GM12878 (cell line): ENCODE measurements around the gene SDHAF2. TPM values are rescaled to one million over a fixed set of nuclear protein-coding genes. Genes with fewer than 3 reads are reported as not detected.

ENCODE experiments used
- CEBPB ChIP-seq, 2 experiments: fragments of 150-350 bp in 1 of 2; IDR thresholded peaks; 2 replicates each; pipeline ENCODE4 v1.6.1; 2012 to 2014; ENCODE audit warnings: low read depth in 2 of 2, low read length in 2 of 2, borderline replicate concordance in 1 of 2, inconsistent platforms in 1 of 2
- CREM ChIP-seq: IDR thresholded peaks from 2 replicates; pipeline ENCODE4 v1.6.1; 2014; ENCODE audit warnings: antibody characterized with exemption, low read depth
- NRF1 ChIP-seq: conservative IDR thresholded peaks from 2 replicates; pipeline ENCODE4 v1.6.1; 2011; ENCODE audit warnings: mild to moderate bottlenecking, low read depth, low read length, improper control_type of control experiment
- POU2F2 ChIP-seq: IDR thresholded peaks from 3 replicates; pipeline ENCODE4 v1.6.1; 2011; ENCODE audit warnings: low read depth, mild to moderate bottlenecking, low read length, borderline replicate concordance
- RB1 ChIP-seq: fragments of 450-650 bp; formaldehyde crosslinking; IDR thresholded peaks from 2 replicates; pipeline ENCODE4 v1.6.1; 2017; ENCODE audit warnings: mild to moderate bottlenecking, borderline replicate concordance
- RUNX3 ChIP-seq: IDR thresholded peaks from 2 replicates; pipeline ENCODE4 v1.6.1; 2012; ENCODE audit warnings: low read length, inconsistent platforms
- SREBF2 ChIP-seq: IDR thresholded peaks from 2 replicates; pipeline ENCODE4 v1.6.1; 2012; ENCODE audit warnings: mild to moderate bottlenecking, low read length
- TAF1 ChIP-seq: IDR thresholded peaks from 2 replicates; pipeline ENCODE4 v1.6.1; 2011; ENCODE audit warnings: mild to moderate bottlenecking, low read depth, low read length, borderline replicate concordance
- YY1 ChIP-seq: IDR thresholded peaks from 2 replicates; pipeline ENCODE4 v1.6.1; 2011; ENCODE audit warnings: low read depth, mild to moderate bottlenecking, low read length
- polyA plus RNA-seq, 11 experiments: library from polyadenylated mRNA; depleted of rRNA in 4 of 11; unstranded in 6 of 11; stranded (reverse) in 5 of 11; fragments of >200 nt; fragmentation: Nextera tagmentation in 4 of 11; fragmentation: Illumina TruSeq in 1 of 11; extraction: Ambion mirVana in 4 of 11; extraction: Trizol in 1 of 11; gene quantifications; 1 replicate in 1 of 11; 2 replicates in 10 of 11; pipeline versions ENCODE4 v1.2.1 to v1.2.3, GENCODE V29; 2011 to 2016; ENCODE audit warnings: inconsistent platforms in 2 of 11, missing spikeins in 2 of 11, low read depth in 1 of 11
- total RNA-seq, 4 experiments: library from RNA; depleted of rRNA in 3 of 4; stranded (reverse); fragments of >200 nt in 3 of 4; fragmentation: Illumina TruSeq in 1 of 4; extraction: Trizol in 1 of 4; gene quantifications; 2 replicates each; pipeline versions ENCODE4 v1.2.1 to v1.2.3, GENCODE V29; 2013 to 2021
- TF ChIP-seq, protein P1 (sequence below): fragments of 450-650 bp; IDR thresholded peaks from 2 replicates; pipeline ENCODE4 v1.6.1; 2018; ENCODE audit warnings: borderline replicate concordance, mild to moderate bottlenecking; ENCODE audit not compliant: partially characterized antibody
- TF ChIP-seq, protein P2 (sequence below): fragments of 450-650 bp; IDR thresholded peaks from 2 replicates; pipeline ENCODE4 v1.6.1; 2016; ENCODE audit warnings: mild to moderate bottlenecking, moderate library complexity, borderline replicate concordance
- TF ChIP-seq, protein P3 (sequence below): fragments of 450-650 bp; IDR thresholded peaks from 2 replicates; pipeline ENCODE4 v1.6.1; 2016; ENCODE audit warnings: mild to moderate bottlenecking
- TF ChIP-seq, protein P4 (sequence below): fragments of 450-650 bp; IDR thresholded peaks from 2 replicates; pipeline ENCODE4 v1.6.1; 2017; ENCODE audit warnings: low read depth, mild to moderate bottlenecking, moderate library complexity

Gene SDHAF2
- total and polyA plus RNA-seq, 10 of the 15 experiments (the other 5 are each of a cell fraction or from before 2014, with no cell fraction given): 30.6 to 160 (median 78.3) TPM

DNA sequence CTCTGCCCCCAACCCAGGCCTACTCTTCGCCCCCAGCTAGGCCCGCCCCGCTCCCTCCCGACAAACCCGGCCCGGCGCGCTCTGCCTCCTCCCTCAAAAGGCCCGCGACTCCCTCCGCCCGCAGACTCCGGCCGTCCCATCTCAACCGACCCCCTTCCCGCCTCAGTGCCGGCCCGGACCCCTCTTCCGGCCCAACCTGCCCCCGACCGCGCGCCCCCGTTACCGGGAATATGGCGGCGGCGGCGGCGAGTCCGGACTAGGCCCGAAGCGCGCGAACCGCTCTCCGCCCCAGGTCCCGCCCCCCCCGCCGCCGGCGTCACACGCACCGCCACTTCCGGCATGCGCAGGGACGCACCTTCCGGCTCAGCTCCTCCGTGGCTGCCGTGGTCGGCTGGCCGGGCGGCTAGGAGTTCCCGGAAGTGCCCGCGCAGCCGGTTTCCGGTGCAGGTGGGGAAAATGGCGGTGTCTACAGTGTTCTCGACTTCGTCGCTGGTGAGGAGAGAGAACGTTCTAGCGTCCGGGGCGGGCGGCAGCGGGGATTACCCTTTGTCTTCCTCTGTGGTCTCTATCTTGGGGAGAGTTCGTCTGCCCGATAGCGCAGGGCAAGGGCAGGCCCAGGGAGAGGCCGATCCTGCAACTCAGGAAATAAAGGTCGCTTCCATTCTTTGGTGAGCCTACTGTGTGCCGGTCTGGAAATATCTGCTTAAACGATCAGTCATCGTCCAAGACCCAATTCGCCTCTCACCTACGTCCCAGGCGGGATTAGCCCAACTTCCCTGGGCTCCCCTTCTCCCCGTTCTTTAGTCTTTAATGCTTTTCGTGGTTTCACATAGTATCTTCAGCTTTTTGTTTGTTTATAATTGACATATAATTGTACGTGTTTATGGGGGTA, at the start of gene SDHAF2, which contains the start of gene CPSF7 (continued):
- TF ChIP-seq, protein P1, sequence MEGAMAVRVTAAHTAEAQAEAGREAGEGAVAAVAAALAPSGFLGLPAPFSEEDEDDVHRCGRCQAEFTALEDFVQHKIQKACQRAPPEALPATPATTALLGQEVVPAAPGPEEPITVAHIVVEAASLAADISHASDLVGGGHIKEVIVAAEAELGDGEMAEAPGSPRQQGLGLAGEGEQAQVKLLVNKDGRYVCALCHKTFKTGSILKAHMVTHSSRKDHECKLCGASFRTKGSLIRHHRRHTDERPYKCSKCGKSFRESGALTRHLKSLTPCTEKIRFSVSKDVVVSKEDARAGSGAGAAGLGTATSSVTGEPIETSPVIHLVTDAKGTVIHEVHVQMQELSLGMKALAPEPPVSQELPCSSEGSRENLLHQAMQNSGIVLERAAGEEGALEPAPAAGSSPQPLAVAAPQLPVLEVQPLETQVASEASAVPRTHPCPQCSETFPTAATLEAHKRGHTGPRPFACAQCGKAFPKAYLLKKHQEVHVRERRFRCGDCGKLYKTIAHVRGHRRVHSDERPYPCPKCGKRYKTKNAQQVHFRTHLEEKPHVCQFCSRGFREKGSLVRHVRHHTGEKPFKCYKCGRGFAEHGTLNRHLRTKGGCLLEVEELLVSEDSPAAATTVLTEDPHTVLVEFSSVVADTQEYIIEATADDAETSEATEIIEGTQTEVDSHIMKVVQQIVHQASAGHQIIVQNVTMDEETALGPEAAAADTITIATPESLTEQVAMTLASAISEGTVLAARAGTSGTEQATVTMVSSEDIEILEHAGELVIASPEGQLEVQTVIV: peak; percentile 48
- TF ChIP-seq, protein P2, sequence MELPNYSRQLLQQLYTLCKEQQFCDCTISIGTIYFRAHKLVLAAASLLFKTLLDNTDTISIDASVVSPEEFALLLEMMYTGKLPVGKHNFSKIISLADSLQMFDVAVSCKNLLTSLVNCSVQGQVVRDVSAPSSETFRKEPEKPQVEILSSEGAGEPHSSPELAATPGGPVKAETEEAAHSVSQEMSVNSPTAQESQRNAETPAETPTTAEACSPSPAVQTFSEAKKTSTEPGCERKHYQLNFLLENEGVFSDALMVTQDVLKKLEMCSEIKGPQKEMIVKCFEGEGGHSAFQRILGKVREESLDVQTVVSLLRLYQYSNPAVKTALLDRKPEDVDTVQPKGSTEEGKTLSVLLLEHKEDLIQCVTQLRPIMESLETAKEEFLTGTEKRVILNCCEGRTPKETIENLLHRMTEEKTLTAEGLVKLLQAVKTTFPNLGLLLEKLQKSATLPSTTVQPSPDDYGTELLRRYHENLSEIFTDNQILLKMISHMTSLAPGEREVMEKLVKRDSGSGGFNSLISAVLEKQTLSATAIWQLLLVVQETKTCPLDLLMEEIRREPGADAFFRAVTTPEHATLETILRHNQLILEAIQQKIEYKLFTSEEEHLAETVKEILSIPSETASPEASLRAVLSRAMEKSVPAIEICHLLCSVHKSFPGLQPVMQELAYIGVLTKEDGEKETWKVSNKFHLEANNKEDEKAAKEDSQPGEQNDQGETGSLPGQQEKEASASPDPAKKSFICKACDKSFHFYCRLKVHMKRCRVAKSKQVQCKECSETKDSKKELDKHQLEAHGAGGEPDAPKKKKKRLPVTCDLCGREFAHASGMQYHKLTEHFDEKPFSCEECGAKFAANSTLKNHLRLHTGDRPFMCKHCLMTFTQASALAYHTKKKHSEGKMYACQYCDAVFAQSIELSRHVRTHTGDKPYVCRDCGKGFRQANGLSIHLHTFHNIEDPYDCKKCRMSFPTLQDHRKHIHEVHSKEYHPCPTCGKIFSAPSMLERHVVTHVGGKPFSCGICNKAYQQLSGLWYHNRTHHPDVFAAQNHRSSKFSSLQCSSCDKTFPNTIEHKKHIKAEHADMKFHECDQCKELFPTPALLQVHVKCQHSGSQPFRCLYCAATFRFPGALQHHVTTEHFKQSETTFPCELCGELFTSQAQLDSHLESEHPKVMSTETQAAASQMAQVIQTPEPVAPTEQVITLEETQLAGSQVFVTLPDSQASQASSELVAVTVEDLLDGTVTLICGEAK: peak; percentile 95
- TF ChIP-seq POU2F2: peak; percentile 28; the same call in 1 of the 3 replicates
- no peak for TF ChIP-seq CEBPB (IDR thresholded peaks at IDR 0.05; ENCODE audit: borderline replicate concordance in 1 of 2, low read depth in 2 of 2, low read length in 2 of 2)
- peak; percentile 7; the same call in 1 of the 2 replicates for TF ChIP-seq RUNX3
- TF ChIP-seq, protein P3, sequence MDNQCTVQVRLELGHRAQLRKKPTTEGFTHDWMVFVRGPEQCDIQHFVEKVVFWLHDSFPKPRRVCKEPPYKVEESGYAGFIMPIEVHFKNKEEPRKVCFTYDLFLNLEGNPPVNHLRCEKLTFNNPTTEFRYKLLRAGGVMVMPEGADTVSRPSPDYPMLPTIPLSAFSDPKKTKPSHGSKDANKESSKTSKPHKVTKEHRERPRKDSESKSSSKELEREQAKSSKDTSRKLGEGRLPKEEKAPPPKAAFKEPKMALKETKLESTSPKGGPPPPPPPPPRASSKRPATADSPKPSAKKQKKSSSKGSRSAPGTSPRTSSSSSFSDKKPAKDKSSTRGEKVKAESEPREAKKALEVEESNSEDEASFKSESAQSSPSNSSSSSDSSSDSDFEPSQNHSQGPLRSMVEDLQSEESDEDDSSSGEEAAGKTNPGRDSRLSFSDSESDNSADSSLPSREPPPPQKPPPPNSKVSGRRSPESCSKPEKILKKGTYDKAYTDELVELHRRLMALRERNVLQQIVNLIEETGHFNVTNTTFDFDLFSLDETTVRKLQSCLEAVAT: 0 out of 2 replicates have a peak, but pooled peaks have one; percentile 56
- TF ChIP-seq, protein P4, sequence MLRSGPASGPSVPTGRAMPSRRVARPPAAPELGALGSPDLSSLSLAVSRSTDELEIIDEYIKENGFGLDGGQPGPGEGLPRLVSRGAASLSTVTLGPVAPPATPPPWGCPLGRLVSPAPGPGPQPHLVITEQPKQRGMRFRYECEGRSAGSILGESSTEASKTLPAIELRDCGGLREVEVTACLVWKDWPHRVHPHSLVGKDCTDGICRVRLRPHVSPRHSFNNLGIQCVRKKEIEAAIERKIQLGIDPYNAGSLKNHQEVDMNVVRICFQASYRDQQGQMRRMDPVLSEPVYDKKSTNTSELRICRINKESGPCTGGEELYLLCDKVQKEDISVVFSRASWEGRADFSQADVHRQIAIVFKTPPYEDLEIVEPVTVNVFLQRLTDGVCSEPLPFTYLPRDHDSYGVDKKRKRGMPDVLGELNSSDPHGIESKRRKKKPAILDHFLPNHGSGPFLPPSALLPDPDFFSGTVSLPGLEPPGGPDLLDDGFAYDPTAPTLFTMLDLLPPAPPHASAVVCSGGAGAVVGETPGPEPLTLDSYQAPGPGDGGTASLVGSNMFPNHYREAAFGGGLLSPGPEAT: peak; percentile 91
- peak; percentile 95 for TF ChIP-seq TAF1
- TF ChIP-seq SREBF2: peak; percentile 61
- peak; percentile 46 for TF ChIP-seq NRF1
- peak; percentile 78 for TF ChIP-seq CREM
- peak; percentile 93; the same call in 1 of the 2 replicates for TF ChIP-seq RB1
- peak; percentile 97 for TF ChIP-seq YY1
